Ishikawa (cell line): Measurements from ENCODE around the gene LAX1.

Source experiments
- CEBPB ChIP-seq: IDR thresholded peaks from 2 replicates; pipeline ENCODE4 v1.6.1; 2012
- EGR1 ChIP-seq: IDR thresholded peaks from 2 replicates; pipeline ENCODE4 v1.6.1; 2012
- EP300 ChIP-seq: IDR thresholded peaks from 2 replicates; pipeline ENCODE4 v1.6.1; 2012; ENCODE audit warnings: borderline replicate concordance
- REST ChIP-seq: IDR thresholded peaks from 2 replicates; pipeline ENCODE4 v1.6.1; 2012; ENCODE audit warnings: low read depth, mild to moderate bottlenecking
- TAF1 ChIP-seq: IDR thresholded peaks from 2 replicates; pipeline ENCODE4 v1.6.1; 2012; ENCODE audit warnings: low read depth, mild to moderate bottlenecking
- TF ChIP-seq, protein P1 (sequence below): IDR thresholded peaks from 2 replicates; pipeline ENCODE4 v1.6.1; 2012

GRCh38 chr1:203754455-203754864 is 10.5 kb upstream of the LAX1 start:
- no peak for TF ChIP-seq EGR1
- TF ChIP-seq EP300, result no peak
- TF ChIP-seq CEBPB, result no peak
- TF ChIP-seq REST, result no peak
- no peak for TF ChIP-seq TAF1
- TF ChIP-seq, protein P1, sequence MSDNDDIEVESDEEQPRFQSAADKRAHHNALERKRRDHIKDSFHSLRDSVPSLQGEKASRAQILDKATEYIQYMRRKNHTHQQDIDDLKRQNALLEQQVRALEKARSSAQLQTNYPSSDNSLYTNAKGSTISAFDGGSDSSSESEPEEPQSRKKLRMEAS, result no peak
